Activated T-helper 2 cell treated with anti-CD3 and anti-CD28 coated beads, Interferon-gamma antibody, Interleukin-2, Interleukin-4, amounts not matched to agents 10 μg/mL and 5 μg/mL and 100 μg/mL, durations not matched to agents 14 hours and 24 hours and 36 hours (primary cell): ENCODE measurements around the gene VSTM1. TPM values are rescaled to one million over a fixed set of nuclear protein-coding genes. Genes with fewer than 3 reads are reported as not detected.

ENCODE experiments used
- DNase-seq: peaks from one replicate; pipeline ENCODE4 v3.0.0; 2021; ENCODE audit warnings: low spot score
- H3K27ac Mint-ChIP-seq: one replicate; pipeline ENCODE4 v1.8.0; 2021; ENCODE audit warnings: mixed read lengths
- H3K27me3 Mint-ChIP-seq: one replicate; pipeline ENCODE4 v1.8.0; 2021; ENCODE audit warnings: low read depth, mixed read lengths
- H3K36me3 Mint-ChIP-seq: one replicate; pipeline ENCODE4 v1.8.0; 2021; ENCODE audit warnings: low read depth, mixed read lengths
- H3K4me1 Mint-ChIP-seq: one replicate; pipeline ENCODE4 v1.8.0; 2021; ENCODE audit warnings: low read depth, mixed read lengths
- H3K4me3 Mint-ChIP-seq: one replicate; pipeline ENCODE4 v1.8.0; 2021; ENCODE audit warnings: low read depth, mild to moderate bottlenecking, moderate library complexity, mixed read lengths
- H3K9me3 Mint-ChIP-seq: one replicate; pipeline ENCODE4 v1.8.0; 2021; ENCODE audit warnings: mixed read lengths
- intact Hi-C: fragments of 100-400 bp; cut with micrococcal nuclease; formaldehyde crosslinking; loops from one replicate; pipeline ENCODE4 v1.15.1; 2023
- total RNA-seq: library from RNA; stranded (reverse); gene quantifications from 2 replicates; pipeline ENCODE4 v1.2.3, GENCODE V29; 2022

VSTM1 gene
- total RNA-seq, 1 donor from 2014 or later: not detected

GRCh38 chr19:53992815-53993214 is 70.9 kb downstream of the VSTM1 start:
- Mint-ChIP-seq H3K9me3 (no peaks in the 10 kb centered on the region), H3K27me3 (peaks cover 35% of the 10 kb centered on the region), H3K4me3 (no peak overlapping the region), H3K36me3 (no peaks in the 10 kb centered on the region), H3K27ac (no peak overlapping the region), H3K4me1 (peaks cover 1% of the 10 kb centered on the region)
- no peak for DNase-seq
- intact Hi-C loops: no loop called here

GRCh38 chr19:53992211-53992610 is 71.5 kb downstream of the VSTM1 start:
- H3K27me3 Mint-ChIP-seq: peaks cover 31% of the 10 kb centered on the region
- no peak overlapping the region for H3K4me3 Mint-ChIP-seq

GRCh38 chr19:53991224-53992113 is 72.2 kb downstream of the VSTM1 start, which contains the start of gene CACNG6:
Gene CACNG6 (plus strand): TSS chr19:53991637. CDS start chr19:53992878, 1,241 bp downstream.
- Mint-ChIP-seq H3K27me3 (peaks cover 30% of the 10 kb centered on the region), H3K27ac (no peak within 1 kb of the TSS), H3K36me3 (no peaks in the 10 kb centered on the region), H3K4me3 (no peak within 1 kb of the TSS), H3K4me1 (peaks cover 1% of the 10 kb centered on the region), H3K9me3 (no peaks in the 10 kb centered on the region)
- intact Hi-C loops: no loop called here
- no peak for DNase-seq

More at GRCh38 chr19:53992211-53992610, 71.5 kb downstream of the VSTM1 start:
- DNase-seq: no peak
- intact Hi-C loops: no loop called here
- H3K9me3 Mint-ChIP-seq: no peaks in the 10 kb centered on the region
- no peaks in the 10 kb centered on the region for H3K36me3 Mint-ChIP-seq
- peaks cover 1% of the 10 kb centered on the region for H3K4me1 Mint-ChIP-seq
- no peak overlapping the region for H3K27ac Mint-ChIP-seq

Other genes with a start within 250 kb of the VSTM1 start
- gene NLRP12, start 239.6 kb downstream of the VSTM1 start, total RNA-seq: not detected in 2 replicates
- 96.3 and 102 TPM in 2 replicates for gene MYADM, start 196.0 kb downstream of the VSTM1 start, total RNA-seq
- gene PRKCG, start 181.7 kb downstream of the VSTM1 start, total RNA-seq: not detected in 2 replicates
- not detected in 2 replicates for gene CACNG7, start 154.6 kb downstream of the VSTM1 start, total RNA-seq
- gene CACNG8, start 101.0 kb downstream of the VSTM1 start, total RNA-seq: not detected in 2 replicates
- gene CACNG6, start 72.3 kb downstream of the VSTM1 start, total RNA-seq: not detected in 2 replicates
- gene TARM1, start 17.5 kb upstream of the VSTM1 start, total RNA-seq: not detected in 2 replicates
- 0.23 and 0.39 TPM in 2 replicates for gene OSCAR, start 36.9 kb upstream of the VSTM1 start, total RNA-seq
- gene NDUFA3, start 39.0 kb upstream of the VSTM1 start, total RNA-seq: 105 and 115 TPM in 2 replicates
- gene TFPT, start 51.8 kb upstream of the VSTM1 start, total RNA-seq: 29.3 TPM in 2 replicates
- 90.6 and 94.2 TPM in 2 replicates for gene PRPF31, start 51.9 kb upstream of the VSTM1 start, total RNA-seq
- gene CNOT3, start 73.9 kb upstream of the VSTM1 start, total RNA-seq: 61.6 and 67.5 TPM in 2 replicates
- 4.0 and 5.1 TPM in 2 replicates for gene LENG1, start 95.8 kb upstream of the VSTM1 start, total RNA-seq
- gene TMC4, start 109.3 kb upstream of the VSTM1 start, total RNA-seq: 0.16 and 0.37 TPM in 2 replicates
- 311 and 318 TPM in 2 replicates for gene MBOAT7, start 125.7 kb upstream of the VSTM1 start, total RNA-seq
- gene TSEN34, start 127.4 kb upstream of the VSTM1 start, total RNA-seq: 16.8 and 19.0 TPM in 2 replicates
- 1,460 and 1,467 TPM in 2 replicates for gene RPS9, start 137.0 kb upstream of the VSTM1 start, total RNA-seq
- gene LILRB3, start 159.1 kb upstream of the VSTM1 start, total RNA-seq: 0.64 TPM in 1 of 2 replicates, not detected in the other
- gene LILRA6, start 178.9 kb upstream of the VSTM1 start, total RNA-seq: not detected in 2 replicates
- gene LILRB5, start 193.4 kb upstream of the VSTM1 start, total RNA-seq: 0.05 TPM in 1 of 2 replicates, not detected in the other
- not detected in 2 replicates for gene LILRB2, start 217.2 kb upstream of the VSTM1 start, total RNA-seq
- gene LILRA5, start 249.3 kb upstream of the VSTM1 start, total RNA-seq: not detected in 2 replicates